ENCODE data around the gene SGPL1.

The SGPL1 gene

GRCh38 chr10:70912556-70912955 lies 96.8 kb downstream of the SGPL1 start:
- no peak for DNase-seq (ENCODE audit: low read depth)
- TF ChIP-seq CTCF (IDR thresholded peaks at IDR 0.05; ENCODE audit: low read depth, low read length, missing control alignments): no peak
- H3K4me3 ChIP-seq (ENCODE audit: low read depth, low read length): no peak overlapping the region

- H3K4me3 ChIP-seq (ENCODE audit: low read depth, low read length): no peak overlapping the region
- TF ChIP-seq CTCF (IDR thresholded peaks at IDR 0.05; ENCODE audit: low read depth, low read length, missing control alignments): no peak
- DNase-seq (ENCODE audit: low read depth): no peak
Observed at GRCh38 chr10:70913191-70913892, 97.6 kb downstream of the SGPL1 start.

GRCh38 chr10:70913893-70914240 lies 98.1 kb downstream of the SGPL1 start:
- no peak for TF ChIP-seq CTCF (IDR thresholded peaks at IDR 0.05; ENCODE audit: low read depth, low read length, missing control alignments)

GRCh38 chr10:70914316-70914864 lies 98.6 kb downstream of the SGPL1 start:
- no peak overlapping the region for H3K4me3 ChIP-seq (ENCODE audit: low read depth, low read length)
- no peak for TF ChIP-seq CTCF (IDR thresholded peaks at IDR 0.05; ENCODE audit: low read depth, low read length, missing control alignments)
- no peak for DNase-seq (ENCODE audit: low read depth)

More at GRCh38 chr10:70913893-70914240, 98.1 kb downstream of the SGPL1 start:
- DNase-seq (ENCODE audit: low read depth): no peak
- H3K4me3 ChIP-seq (ENCODE audit: low read depth, low read length): no peak overlapping the region

- no peak for DNase-seq (ENCODE audit: low read depth)
- no peak overlapping the region for H3K4me3 ChIP-seq (ENCODE audit: low read depth, low read length)
- TF ChIP-seq CTCF (IDR thresholded peaks at IDR 0.05; ENCODE audit: low read depth, low read length, missing control alignments): no peak
Observed at GRCh38 chr10:70915206-70915605, 99.5 kb downstream of the SGPL1 start.

GRCh38 chr10:70915806-70916205 lies 100.1 kb downstream of the SGPL1 start:
- no peak overlapping the region for H3K4me3 ChIP-seq (ENCODE audit: low read depth, low read length)
- TF ChIP-seq CTCF (IDR thresholded peaks at IDR 0.05; ENCODE audit: low read depth, low read length, missing control alignments): no peak
- no peak for DNase-seq (ENCODE audit: low read depth)

- DNase-seq (ENCODE audit: low read depth): no peak
- no peak overlapping the region for H3K4me3 ChIP-seq (ENCODE audit: low read depth, low read length)
- no peak for TF ChIP-seq CTCF (IDR thresholded peaks at IDR 0.05; ENCODE audit: low read depth, low read length, missing control alignments)
Observed at GRCh38 chr10:70916241-70916640, 100.5 kb downstream of the SGPL1 start.
